ENCODE data around the gene SPECC1.
"Not testable (repeated sequence)": the region's sequence is repeated elsewhere in the genome, so short reads cannot be mapped to it uniquely, and the experiment has no call there.

SPECC1 gene

DNA sequence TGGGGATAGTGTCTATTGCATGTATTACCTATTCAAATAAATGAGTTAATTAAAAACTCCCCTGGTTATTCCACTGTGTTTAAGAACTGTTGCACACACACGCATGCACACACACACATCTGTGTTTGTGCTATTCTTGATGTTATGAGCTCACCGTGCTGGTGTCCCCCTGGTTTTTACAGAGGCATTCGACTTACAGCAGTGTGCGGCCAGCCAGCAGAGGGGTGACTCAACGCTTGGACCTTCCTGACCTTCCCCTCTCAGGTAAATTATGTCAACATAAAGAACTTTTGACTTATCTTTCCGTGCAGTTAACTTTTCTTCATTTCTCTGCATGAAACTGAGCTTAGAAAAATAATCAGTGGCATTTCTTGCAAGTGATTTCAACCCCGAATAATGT is 244.2 kb downstream of the SPECC1 start:
- DNase-seq, result no peak

DNA sequence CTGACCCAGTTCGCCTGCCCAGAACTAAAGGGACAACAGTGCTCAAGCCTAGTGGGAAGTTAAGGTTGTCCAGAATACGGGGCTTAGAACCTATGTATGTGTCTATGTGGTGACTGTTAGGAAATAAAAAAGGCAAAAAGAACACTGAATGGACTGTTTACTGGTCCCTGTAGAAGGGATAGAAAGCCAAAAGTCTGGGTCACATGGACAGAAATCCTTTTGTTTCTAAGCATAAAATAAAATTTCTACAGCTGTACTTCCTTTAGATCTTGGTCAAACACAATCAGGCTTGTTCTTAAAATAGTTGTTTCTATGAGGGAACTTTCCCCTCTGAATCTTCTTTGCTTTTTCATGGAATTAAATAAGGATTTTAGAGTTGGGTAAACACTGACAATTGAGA is 245.4 kb downstream of the SPECC1 start:
- no peak for DNase-seq

DNA sequence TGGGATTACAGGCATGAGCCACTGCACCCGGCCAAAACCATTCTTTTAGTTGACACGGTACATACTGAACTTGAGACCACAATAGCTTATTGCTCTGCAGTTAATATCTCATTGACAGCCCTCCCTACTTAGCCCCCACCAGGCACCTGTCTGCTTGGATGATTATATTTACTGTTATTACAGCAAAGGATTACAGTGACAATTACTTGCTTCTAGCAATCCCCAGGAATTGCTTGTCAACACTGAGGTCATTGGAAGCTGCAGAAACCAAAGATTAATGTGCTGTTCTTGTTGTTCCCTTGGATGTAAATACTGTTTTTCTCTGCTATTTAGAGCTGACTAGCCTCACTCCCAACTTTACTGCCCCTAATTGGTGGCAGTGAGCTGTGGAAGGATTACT is 247.0 kb downstream of the SPECC1 start:
- DNase-seq, result peak; percentile 25

DNA sequence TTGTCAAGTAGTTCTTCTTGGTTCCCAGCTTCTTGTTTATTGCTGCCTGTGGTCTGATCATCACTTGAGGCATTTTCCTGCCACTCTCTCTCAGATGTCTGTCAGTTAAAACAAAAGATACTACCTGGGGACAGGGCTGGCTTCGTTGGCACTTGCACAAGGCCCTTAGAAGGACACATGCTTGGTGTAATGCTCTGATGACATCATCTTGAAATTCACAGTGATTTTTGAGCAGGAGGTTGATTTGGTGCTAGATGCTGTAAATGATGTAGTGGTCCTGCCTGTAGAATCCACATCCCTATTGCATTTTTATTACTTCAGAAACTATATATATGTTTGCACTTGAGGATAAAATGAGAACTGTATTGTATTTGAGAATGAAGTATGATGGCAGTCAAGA is 247.8 kb downstream of the SPECC1 start:
- no peak for DNase-seq

DNA sequence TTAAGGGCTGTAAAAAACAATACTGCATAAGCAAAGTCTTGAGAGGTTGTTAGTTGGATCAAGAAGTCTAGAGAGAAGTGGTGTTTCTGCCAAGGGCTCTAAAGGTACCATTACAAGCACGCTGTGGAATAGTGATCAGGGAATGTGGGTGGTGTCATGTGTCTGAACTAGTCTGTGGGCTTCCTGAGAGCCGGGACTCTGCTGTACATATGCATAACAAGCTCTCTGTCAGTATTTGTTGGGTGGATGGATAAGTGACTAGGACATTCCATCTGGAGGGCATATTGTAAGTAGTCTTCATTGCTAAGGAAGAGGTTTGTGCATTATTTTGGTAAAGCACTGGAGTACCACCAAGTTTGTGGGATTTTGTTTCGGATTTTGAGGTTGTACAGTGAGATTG is 248.6 kb downstream of the SPECC1 start:
- DNase-seq, result no peak

DNA sequence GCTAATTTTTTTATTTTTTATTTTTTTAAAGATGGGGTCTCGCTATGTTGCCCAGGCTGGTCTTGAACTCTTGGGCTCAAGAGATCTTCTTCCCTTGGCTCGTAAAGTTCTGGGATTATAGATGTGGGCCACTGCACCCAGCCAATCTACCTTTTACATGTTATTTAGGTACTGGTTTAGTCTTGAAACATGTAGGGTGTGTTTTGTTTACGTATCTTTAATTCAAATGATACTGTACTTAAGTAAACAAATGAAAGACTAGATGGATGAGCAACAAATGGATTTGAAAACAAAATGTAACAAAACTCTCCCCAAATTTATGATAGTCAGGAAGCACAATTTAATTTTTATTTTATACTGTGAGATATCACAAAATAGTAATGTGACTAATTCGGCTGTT is 250.5 kb downstream of the SPECC1 start:
- DNase-seq, result no peak

DNA sequence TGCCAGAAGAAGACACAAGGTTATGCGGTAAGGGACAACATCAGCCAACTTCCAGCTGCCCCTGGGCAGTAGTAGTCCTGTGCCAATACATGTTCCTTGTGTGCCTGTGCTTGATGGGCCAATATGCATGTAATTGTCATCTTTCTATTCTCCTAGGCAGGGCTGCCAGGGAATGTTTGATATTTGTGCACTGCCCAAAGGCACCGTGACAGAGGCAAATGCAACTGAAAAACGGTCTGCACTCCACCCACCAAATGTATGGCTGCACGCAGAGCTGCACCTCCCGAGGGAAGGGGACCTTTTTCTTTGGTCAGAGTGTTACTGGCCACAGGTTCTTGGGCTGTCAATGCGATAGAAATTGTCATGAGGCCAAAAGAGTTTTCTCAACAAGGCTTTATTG is 251.1 kb downstream of the SPECC1 start:
- DNase-seq, result no peak

DNA sequence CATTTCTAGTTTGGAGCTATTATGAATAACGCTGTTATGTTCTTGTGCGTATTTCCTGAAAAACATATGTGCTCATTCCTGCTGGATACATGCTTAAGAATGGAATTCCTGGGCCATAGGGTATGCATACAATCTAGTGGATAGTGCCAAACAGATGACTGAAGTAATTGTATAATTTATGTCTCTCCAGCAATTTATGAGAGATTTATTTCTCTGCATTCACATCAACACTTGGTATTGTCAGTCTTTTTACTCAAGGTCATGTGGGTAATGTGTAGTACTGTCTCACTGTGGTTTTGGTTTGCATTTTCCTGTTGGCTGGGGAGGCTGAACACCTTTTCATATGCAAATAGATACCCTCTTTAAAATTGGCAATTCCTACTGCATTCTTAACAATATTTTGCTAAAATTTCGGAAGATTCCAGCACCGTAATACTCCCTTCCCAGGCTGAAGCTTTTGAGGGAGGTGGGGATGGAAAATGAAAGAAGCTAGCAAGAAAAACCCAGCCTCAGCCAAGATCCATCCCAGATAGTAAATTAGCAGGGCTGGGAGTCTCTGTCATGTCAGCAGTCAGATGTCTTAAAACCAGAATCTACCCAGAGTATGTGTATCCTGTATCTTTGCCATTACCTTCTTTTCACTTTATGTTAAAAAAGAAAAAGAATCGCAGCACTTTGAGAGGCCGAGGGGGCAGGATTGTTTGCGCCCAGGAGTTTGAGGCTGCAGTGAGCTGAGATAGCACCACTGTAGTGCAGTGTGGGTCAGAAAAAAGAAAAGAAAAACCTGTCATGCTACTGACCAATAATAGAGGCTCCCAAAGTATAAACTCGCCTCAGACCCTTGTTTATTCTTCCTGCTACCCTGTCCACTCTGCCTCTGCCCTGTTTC is 253.3 kb downstream of the SPECC1 start:
- no peak for DNase-seq

DNA sequence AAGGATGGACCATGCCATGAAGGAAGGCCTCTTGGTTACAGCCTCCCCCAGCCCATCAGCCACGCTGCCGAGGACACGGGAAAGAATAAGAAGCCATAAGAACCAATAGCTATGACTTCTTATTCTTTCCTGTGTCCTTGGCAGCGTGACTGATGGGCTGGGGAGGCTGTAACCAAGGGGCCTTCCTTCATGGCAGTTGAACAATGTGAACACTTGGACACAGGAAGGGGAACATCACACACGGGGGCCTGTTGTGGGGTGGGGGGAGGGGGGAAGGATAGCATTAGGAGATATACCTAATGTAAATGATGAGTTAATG is 253.9 kb downstream of the SPECC1 start:
- DNase-seq, result not testable (repeated sequence)

DNA sequence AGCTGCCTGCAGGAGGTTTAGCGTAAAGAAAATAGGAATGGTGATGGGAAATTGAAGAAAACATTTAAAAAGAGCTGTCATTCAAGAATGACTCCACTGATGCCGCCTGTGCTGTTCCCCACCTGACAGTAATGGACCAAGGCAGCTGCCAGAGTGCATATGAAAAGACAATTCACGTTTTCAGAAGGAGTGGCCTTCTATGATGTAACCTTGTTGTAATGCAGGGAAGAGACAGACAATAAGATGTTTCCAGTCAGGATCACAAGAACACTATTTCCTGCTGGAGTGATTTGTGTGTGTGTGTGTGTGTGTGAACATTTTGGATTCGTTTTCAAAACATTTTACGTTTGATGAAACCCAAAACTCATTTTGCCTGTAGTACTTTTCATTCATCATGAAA is 254.4 kb downstream of the SPECC1 start:
- DNase-seq, result no peak

DNA sequence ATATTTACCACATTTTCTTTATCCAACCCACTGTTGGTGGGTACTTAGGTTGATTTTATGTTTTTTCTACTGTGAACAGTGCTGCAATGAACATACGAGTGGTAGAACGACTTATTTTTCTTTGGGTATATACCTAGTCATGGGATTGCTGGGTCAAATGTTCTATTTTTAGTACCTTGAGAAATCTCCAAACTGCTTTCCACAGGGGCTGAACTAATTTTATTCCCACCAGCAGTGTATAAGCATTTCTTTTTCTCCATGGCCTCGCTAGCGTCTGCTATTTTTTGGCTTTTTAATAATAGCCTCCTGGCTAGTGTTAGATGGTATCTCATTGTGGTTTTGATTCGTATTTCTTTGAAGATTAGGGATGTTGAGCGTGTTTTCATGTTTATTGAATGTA is 255.8 kb downstream of the SPECC1 start:
- DNase-seq, result no peak

DNA sequence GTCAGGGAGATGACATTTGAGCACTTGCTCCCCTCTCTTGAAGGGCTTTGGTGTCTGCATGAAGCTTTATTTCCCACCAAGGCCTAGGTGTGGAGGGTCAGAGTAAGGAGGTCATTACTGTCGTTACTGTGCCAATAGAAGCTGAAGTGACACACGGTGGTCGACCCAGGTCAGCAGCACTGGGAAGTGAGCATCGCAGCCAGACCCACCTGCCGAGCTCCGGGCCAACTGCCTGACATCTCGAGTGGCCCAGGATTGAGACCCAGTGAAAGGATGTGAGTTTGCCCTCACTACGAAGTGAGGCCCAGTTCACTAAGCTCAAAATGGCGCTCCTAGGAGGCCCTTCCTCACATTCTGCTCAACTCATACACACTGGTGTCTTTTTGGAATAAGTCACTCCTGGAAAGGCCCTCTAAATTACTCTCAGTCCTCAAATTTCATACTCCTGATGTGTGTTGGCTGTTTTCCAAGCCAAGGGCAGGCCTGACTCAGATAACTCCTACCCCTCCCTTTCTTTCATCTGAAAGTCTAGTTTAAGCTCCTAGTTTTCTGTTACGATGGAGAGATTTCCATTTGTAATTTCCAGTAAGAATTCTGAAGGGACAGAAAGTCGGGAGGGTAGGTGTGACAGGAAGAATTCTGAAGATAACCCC is 257.8 kb downstream of the SPECC1 start:
- DNase-seq, result no peak

DNA sequence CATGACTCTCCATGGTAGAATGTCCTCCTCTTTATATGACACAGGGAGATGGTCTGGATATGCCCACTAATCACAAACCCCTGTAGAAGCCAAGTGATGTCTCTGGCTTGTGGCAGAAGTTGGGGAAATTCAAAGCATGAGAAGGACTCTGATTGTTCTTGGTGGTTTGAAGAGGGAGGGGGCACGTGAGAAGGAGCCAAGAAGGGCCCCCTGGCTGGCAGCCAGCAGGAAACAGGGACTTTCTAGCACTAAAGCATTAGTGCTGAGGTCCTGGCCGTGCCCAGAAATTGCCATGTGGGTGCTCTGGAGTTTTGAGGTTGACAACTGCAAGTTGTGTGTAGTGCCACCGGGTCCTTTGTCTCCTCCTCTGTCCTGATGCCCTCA is 258.3 kb downstream of the SPECC1 start:
- no peak for DNase-seq

DNA sequence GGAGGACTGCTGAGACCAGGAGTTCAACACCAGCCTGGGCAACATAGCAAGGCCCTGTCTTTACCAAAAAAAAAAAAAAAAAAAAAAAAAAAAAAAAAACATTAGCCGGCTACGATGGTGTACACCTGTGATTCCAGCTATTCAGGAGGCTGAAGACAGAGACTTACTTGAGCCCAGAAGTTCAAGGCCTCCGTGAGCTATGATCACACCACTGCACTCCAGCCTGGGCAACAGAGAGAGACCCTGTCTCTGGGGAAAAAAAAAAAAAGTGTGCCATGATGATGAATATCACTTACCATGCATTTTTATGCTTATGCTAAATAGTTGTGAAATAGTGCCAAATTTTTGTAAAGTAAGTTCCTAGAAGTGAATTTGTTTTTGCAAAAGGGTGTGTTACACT is 261.2 kb downstream of the SPECC1 start:
- DNase-seq, result no peak

DNA sequence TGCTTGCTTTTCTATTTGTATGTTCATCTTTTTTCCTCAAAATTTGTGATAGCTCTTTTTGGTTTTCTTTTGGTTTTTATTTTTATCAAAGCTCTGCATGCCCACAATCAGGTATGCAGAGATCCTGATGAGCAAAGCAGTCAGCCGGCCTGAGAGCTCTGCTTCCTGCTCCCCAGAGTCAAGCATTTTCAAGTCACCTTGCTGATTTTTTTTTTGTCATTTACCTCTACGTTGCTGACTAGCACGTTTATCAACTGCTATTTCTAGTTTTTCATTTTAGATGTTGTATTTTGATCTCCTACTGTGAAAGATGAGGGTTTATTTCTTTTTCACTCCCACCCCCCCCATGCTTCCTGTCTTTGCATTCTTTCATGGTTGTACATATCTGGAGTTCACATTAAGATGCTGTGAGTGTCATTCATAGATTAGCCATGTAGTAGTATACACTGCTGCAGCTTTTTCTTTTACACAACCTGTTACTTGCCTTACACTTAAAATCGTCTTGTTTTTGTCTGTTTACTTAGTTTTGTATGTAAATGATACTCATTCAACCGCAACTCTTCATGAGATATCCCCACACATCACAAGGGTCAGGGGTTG is 262.0 kb downstream of the SPECC1 start:
- no peak for DNase-seq

DNA sequence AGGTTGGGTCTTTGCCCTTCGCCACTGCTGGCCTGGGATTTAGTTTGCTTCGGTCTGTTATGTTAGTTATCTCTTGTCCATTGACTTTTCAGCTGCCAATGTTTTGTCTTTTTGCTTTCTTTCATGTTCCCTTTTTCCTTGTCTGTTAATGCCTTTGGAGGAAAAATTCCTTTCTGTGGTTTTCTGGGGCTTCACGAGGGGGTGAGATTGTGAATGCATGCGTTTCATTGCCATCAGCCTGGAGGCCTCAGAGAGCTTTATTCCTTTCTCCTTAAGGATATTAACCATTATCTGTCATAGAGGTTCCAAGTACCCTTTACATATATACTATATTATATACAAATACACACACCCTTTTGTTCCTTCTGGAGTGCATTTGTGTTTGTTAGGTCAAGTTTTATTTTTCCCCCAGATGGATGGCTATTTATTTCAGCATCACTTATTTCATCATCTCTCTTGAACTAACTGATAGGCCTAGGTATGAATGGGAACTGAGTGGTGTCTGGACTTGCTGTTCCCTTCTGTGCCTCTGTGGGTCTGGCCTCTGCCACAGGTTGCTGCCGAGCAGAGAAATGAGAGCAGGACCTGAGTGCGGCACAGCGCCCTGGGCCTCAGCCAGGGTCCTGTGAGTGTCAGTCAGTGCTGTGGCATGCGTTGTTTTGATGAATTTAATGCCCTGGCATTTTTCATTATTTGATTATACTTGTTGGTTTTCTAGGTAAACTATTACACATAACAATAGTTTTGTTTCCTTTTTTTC is 264.8 kb downstream of the SPECC1 start:
- no peak for DNase-seq

DNA sequence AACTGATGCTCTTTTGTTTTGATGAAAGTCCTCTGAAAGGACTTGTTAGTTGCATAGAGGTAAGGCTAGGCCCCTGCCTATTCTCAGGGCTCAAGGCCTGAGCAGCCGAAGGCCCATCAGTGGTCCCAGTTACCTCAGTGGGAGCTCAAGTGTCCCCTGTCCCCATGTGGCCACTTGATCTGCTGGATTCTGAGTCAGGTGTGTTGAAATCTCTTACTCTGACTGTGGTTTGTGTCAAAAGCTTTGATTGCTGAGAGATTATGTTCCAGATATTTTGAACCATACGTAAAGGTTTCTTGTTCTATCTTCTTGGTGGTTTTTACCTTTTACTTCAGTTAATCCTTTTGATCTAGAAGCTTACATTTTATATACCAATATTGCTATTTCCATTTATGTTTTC is 266.5 kb downstream of the SPECC1 start:
- DNase-seq, result no peak

DNA sequence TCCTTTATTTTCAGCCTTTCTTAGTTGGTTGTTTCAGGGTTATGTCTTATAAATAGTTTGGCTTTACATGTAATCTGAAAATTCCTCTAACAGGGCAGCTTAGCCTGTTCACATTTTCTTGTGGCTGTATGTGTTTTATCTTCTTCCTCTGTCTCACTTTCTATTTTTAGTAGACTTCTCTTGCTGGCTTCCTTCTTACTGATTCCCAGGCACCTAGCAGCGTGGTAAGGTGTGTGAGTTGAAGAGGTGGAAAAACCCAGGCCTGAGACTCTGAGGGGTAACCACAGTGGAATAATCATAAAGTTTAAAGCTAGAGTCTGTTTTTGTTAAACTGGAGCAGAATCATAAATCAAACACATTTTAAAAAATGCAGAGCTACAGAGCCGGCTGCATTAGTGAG is 267.3 kb downstream of the SPECC1 start:
- no peak for DNase-seq

DNA sequence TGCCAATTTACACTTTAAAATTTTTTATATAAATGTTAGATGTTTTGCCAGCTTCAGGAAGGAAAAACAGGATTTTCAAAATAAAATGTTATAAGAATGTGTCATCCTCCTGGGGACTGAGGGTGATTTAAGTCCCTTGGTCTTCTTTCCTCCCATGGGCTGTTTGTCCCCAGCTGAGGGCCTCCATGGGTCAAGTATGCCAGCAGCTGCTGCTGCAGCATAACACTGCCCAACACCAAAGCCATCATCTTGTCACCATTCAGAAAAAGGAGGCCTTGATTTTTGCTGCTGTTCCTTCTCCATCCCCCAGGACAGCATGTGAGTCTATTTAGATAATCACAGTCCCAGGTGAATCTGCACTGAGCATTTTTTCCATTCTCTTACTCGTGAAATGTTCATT is 269.6 kb downstream of the SPECC1 start:
- no peak for DNase-seq

DNA sequence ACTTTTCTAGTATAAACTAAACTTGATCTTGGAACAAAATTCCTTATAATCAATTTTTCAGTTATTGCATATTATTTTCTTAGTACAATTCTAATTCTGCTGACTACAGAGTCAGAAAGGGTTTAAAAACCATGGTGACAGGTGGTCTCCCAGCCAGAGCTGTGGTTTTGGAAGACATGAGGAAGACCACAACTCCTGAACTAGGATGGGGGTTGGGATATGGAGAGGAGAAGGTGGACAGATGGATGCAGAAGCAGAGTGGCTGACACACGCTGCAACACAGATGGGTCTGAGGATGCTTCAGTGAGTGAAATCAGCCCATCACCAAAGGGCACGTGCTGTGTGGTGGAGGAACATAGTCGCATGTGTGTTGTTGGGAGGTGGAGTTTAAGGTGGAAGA is 270.5 kb downstream of the SPECC1 start:
- DNase-seq, result peak; percentile 37

DNA sequence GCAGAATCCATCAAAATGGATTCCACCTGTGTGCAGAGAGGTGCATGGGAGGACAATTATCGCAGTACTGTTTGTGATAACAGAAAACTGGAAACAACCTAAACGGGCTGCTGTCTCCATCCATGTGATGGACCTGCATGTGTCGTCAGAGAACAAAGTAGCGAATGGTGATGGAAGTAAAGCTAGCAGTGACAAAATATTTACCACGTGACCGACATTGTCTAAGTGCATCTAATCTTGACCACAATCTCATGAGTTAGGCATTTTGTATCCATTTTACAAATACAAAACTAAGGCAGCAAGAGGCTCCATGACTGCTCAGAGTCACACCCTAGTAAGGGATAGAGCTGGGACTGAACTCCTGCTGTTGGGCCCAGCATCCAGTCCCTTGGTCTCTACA is 270.9 kb downstream of the SPECC1 start:
- no peak for DNase-seq

DNA sequence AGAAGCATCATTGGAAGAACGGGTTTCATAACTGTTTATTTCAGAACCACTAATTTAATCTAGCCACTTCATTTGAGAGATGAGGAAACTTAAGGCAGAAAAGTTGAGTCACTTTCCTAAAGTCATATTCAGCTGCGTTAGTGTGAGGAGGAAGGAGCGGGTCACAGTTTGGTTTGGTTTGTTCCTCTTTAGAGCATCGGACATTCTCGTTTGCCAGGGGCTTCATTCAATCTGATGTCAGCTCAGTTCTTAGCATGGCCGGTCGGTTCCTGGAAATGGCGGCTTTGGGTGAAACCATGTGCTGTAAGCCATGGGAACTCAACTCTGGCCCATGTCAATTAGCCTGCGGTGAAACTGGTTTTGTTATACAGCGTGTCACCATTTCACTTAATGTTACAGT is 271.7 kb downstream of the SPECC1 start:
- DNase-seq, result no peak

DNA sequence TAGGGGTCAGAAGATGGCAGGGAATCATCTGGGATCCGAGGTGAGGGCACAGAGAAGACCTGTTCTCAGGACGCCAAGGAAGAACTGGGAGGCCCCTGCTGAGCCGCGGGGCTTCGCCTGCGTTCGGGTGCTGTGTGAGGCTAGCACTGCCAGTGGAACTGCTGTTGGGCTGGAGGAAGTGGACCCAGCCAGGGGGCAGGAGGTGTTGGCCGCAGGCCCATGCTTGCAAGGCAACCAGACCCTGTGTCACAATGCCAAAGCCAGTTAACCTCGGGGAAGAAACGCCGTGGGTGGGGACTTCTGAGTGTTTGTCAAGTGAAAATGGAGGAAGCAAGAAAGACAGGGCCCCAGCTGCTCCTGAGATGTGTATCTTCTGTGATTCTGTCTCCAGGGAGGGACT is 272.7 kb downstream of the SPECC1 start:
- no peak for DNase-seq

Measured in NCI-H82 (cell line).